HepG2 (cell line): Measurements from ENCODE around the gene PUS1. TPM values are rescaled to one million over a fixed set of nuclear protein-coding genes. Genes with fewer than 3 reads are reported as not detected.
"Not testable (repeated sequence)": the region's sequence is repeated elsewhere in the genome, so short reads cannot be mapped to it uniquely, and the experiment has no call there.

ENCODE experiments used
- ATAC-seq: fragments of 200-7000 bp; cut with Tn5 transposase; 3 replicates; pipeline ENCODE4 v1.9.1; 2020; ENCODE audit warnings: mild to moderate bottlenecking, moderate library complexity
- BruUV-seq: library from RNA; stranded (reverse); fragments of 400-500 nt; replicated peaks from 2 replicates; lab custom pipeline; 2021; lab: Mats Ljungman, UMichigan
- CTCF ChIA-PET: fragments of 300-600 bp; formaldehyde crosslinking; extraction: SDS; loops from one replicate; lab custom pipeline; 2021; ENCODE audit warnings: low total read pairs, inconsistent platforms, low intra/inter-chr PET ratio; lab: Yijun Ruan, JAX
- POLR2A ChIA-PET: fragments of 350-600 bp; sonication (Branson Sonifier 250); formaldehyde crosslinking; loops from one replicate; lab custom pipeline; 2020; ENCODE audit warnings: antibody characterized with exemption, inconsistent platforms; lab: Yijun Ruan, JAX
- DNase-seq: peaks from one replicate; pipeline ENCODE4 v3.0.0-alpha.2; 2015; ENCODE audit warnings: low spot score
- FAIRE-seq: peaks from 3 replicates; lab custom pipeline; 2011; peaks lifted over from hg19 to GRCh38; lab: Jason Lieb, UNC
- H2AFZ ChIP-seq: one replicate; pipeline ENCODE4 v1.6.1; 2011; ENCODE audit warnings: low read length, inconsistent platforms
- H3K27ac ChIP-seq: fragments of 300-600 bp; 3 replicates; pipeline ENCODE4 v1.8.0; 2011; ENCODE audit warnings: mixed run types, mild to moderate bottlenecking, mixed read lengths, low read length, inconsistent platforms; ENCODE audit not compliant: insufficient read depth; ENCODE audit errors: extremely low read length
- H3K27me3 ChIP-seq, 2 experiments: fragments of 200-600 bp in 1 of 2; 2 replicates in 1 of 2; 3 replicates in 1 of 2; pipeline versions ENCODE4 v1.6.0 to v1.8.0; 2011; ENCODE audit warnings: low read length in 2 of 2, mild to moderate bottlenecking in 2 of 2, moderate library complexity in 2 of 2, inconsistent platforms in 1 of 2; ENCODE audit not compliant: insufficient read depth in 2 of 2, control insufficient read depth in 1 of 2
- H3K36me3 ChIP-seq, 2 experiments: fragments of 200-600 bp in 1 of 2; replicated peaks in 1 of 2; 2 replicates in 1 of 2; 3 replicates in 1 of 2; pipeline versions ENCODE4 v1.5.1 to v1.8.0; 2011; ENCODE audit warnings: low read length in 2 of 2, inconsistent platforms in 1 of 2; ENCODE audit not compliant: insufficient read depth in 2 of 2, control insufficient read depth in 1 of 2
- H3K4me1 ChIP-seq: 2 replicates; pipeline ENCODE4 v1.5.1; 2012; ENCODE audit warnings: low read length, inconsistent platforms; ENCODE audit not compliant: insufficient read depth
- H3K4me2 ChIP-seq: 2 replicates; pipeline ENCODE4 v1.6.0; 2011; ENCODE audit warnings: low read depth, low read length, inconsistent platforms
- H3K4me3 ChIP-seq, 3 experiments: fragments of 200-600 bp in 1 of 3; sonication (generic), shearing (Covaris generic) in 1 of 3; replicated peaks in 1 of 3; 2 replicates each; pipeline ENCODE4 v1.5.1; 2011 to 2016; ENCODE audit warnings: low read length in 3 of 3, inconsistent platforms in 2 of 3, low read depth in 2 of 3, mild to moderate bottlenecking in 2 of 3, control low read depth in 1 of 3, mixed read lengths in 1 of 3; ENCODE audit not compliant: insufficient read depth in 1 of 3
- H3K79me2 ChIP-seq: one replicate; pipeline ENCODE4 v1.6.1; 2011; ENCODE audit warnings: low read length, inconsistent platforms; ENCODE audit not compliant: insufficient read depth
- H3K9ac ChIP-seq: 2 replicates; pipeline ENCODE4 v1.6.0; 2011; ENCODE audit warnings: mild to moderate bottlenecking, low read depth, low read length, inconsistent platforms; ENCODE audit not compliant: insufficient read depth
- H3K9me3 ChIP-seq: 2 replicates; pipeline ENCODE4 v1.5.1; 2012; ENCODE audit warnings: mild to moderate bottlenecking, low read length
- H4K20me1 ChIP-seq: 2 replicates; pipeline ENCODE4 v1.6.0; 2011; ENCODE audit warnings: inconsistent platforms, mild to moderate bottlenecking, low read length, moderate library complexity; ENCODE audit not compliant: insufficient read depth
- AGO2 ChIP-seq: fragments of 200-400 bp; formaldehyde crosslinking; optimal IDR thresholded peaks from 2 replicates; pipeline ENCODE3; 2017; ENCODE audit warnings: mild to moderate bottlenecking, low read depth, low read length, moderate library complexity
- PRPF4 ChIP-seq: fragments of 200-400 bp; formaldehyde crosslinking; IDR thresholded peaks from 2 replicates; pipeline ENCODE4 v1.6.1; 2016; ENCODE audit warnings: low read length, low read depth; ENCODE audit not compliant: poor library complexity, severe bottlenecking
- SMARCE1 ChIP-seq: fragments of 450-650 bp; IDR thresholded peaks from 2 replicates; pipeline ENCODE4 v1.6.1; 2017; ENCODE audit warnings: borderline replicate concordance
- ZFP36 ChIP-seq: fragments of 150-350 bp; IDR thresholded peaks from 2 replicates; pipeline ENCODE4 v1.6.1; 2018; ENCODE audit warnings: borderline replicate concordance, low read length, low read depth; ENCODE audit not compliant: partially characterized antibody
- ZNF124 ChIP-seq: sonication (generic); formaldehyde crosslinking; IDR thresholded peaks from 2 replicates; pipeline ENCODE4 v1.4.0; 2020; ENCODE audit warnings: missing genetic modification reagents
- ZNF484 ChIP-seq: sonication (generic); formaldehyde crosslinking; IDR thresholded peaks from 2 replicates; pipeline ENCODE4 v1.5.1; 2020; ENCODE audit warnings: mild to moderate bottlenecking, low read depth, missing genetic modification reagents, borderline replicate concordance
- ZNF674 ChIP-seq: sonication (generic); formaldehyde crosslinking; IDR thresholded peaks from 2 replicates; pipeline ENCODE4 v1.5.0; 2020; ENCODE audit warnings: low read depth, mild to moderate bottlenecking, missing genetic modification reagents
- WGBS: methylation state at CpG from one replicate; pipeline ENCODE4 v1.1.6; 2017; ENCODE audit warnings: low lambda C conversion rate; 5-methylcytosine and 5-hydroxymethylcytosine counted together
- in situ Hi-C: cut with HindIII; loops from 2 replicates; pipeline ENCODE4 v1.10.0; 2017; ENCODE audit warnings: low pct_unique_long_range_greater_than_20kb; ENCODE audit not compliant: extremely low pct_ligation_motif_present
- intact Hi-C: fragments of 100-400 bp; cut with micrococcal nuclease; formaldehyde crosslinking; loops from one replicate; pipeline ENCODE4 v1.10.0; 2022; ENCODE audit not compliant: unreplicated experiment
- polyA plus RNA-seq, 8 experiments: library from polyadenylated mRNA; depleted of rRNA in 3 of 8; stranded (reverse) in 7 of 8; unstranded in 1 of 8; fragments of >200 nt; fragmentation: Illumina TruSeq in 4 of 8; extraction: Trizol in 4 of 8; gene quantifications; 2 replicates each; pipeline versions ENCODE4 v1.2.1 to v1.2.3, GENCODE V29; 2011 to 2016; ENCODE audit warnings: low read depth in 4 of 8, missing spikeins in 1 of 8, mixed read lengths in 1 of 8; ENCODE audit not compliant: insufficient read depth in 1 of 8
- total RNA-seq, 5 experiments: library from RNA; depleted of rRNA; stranded (reverse); fragments of >200 nt; fragmentation: Illumina TruSeq; extraction: Trizol; gene quantifications; 2 replicates each; pipeline ENCODE4 v1.2.3, GENCODE V29; 2016; ENCODE audit warnings: low read depth in 1 of 5
- TF ChIP-seq, protein P1 (sequence below): conservative IDR thresholded peaks from 2 replicates; pipeline ENCODE4 v1.6.1; 2018; ENCODE audit warnings: missing genetic modification reagents

The PUS1 gene
- total and polyA plus RNA-seq, 2 of the 13 experiments (the other 11 are each of a cell fraction or from before 2014, with no cell fraction given), result 19.2 to 24.7 TPM

DNA sequence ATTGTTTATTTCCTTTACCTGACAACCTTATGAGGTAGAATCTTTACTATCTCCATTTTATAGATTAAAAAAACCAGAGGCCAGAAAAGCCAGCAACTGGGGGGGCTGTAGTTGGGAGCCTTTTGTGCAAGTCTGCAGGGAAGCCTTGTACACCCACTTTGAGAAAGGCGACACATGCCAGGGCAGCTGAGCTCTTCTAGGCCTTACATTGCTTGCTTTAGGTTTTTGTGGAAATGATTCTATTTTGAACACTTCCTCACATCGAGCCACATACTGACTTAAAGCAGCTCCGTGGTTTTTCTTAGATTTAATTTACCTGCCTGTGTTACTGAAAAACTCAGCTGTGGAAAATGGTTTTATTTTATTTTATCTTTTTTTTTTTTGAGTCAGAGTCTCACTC is 55.3 kb downstream of the PUS1 start:
- H3K4me1 ChIP-seq, result no peaks in the 10 kb centered on the region
- WGBS, result 99% methylated on average over 3 of the region's 3 CpGs
- peaks cover 40 to 82% of the 10 kb centered on the region in 2 experiments for H3K36me3 ChIP-seq
- no TSS peak for BruUV-seq
- no peak for DNase-seq
- no peak for FAIRE-seq
- no peaks in the 10 kb centered on the region for H3K27me3 ChIP-seq
- H3K4me3 ChIP-seq, result no peak overlapping the region
- H4K20me1 ChIP-seq, result no peaks in the 10 kb centered on the region
- H3K9me3 ChIP-seq, result no peaks in the 10 kb centered on the region
- no peak for TF ChIP-seq SMARCE1
- TF ChIP-seq PRPF4, result no peak
- no peak for TF ChIP-seq ZFP36
- TF ChIP-seq AGO2, result no peak
- TF ChIP-seq ZNF124 (CRISPR knock-in tag), result no peak
- TF ChIP-seq, protein P1, sequence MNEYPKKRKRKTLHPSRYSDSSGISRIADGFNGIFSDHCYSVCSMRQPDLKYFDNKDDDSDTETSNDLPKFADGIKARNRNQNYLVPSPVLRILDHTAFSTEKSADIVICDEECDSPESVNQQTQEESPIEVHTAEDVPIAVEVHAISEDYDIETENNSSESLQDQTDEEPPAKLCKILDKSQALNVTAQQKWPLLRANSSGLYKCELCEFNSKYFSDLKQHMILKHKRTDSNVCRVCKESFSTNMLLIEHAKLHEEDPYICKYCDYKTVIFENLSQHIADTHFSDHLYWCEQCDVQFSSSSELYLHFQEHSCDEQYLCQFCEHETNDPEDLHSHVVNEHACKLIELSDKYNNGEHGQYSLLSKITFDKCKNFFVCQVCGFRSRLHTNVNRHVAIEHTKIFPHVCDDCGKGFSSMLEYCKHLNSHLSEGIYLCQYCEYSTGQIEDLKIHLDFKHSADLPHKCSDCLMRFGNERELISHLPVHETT (CRISPR knock-in tag), result no peak
- TF ChIP-seq ZNF674 (CRISPR knock-in tag), result no peak
- TF ChIP-seq ZNF484 (CRISPR knock-in tag), result no peak
- H2AFZ ChIP-seq, result no peak overlapping the region
- no peak overlapping the region for H3K9ac ChIP-seq
- ChIA-PET CTCF (no interaction called here), POLR2A (no interaction called here)
- no peak overlapping the region for H3K4me2 ChIP-seq
- no peak overlapping the region for H3K27ac ChIP-seq
- in situ Hi-C loops, result no loop called here
- intact Hi-C loops, result no loop called here
- H3K79me2 ChIP-seq, result no peaks in the 10 kb centered on the region
- ATAC-seq, result no peak

GRCh38 chr12:131985510-131985875 is 56.4 kb downstream of the PUS1 start:
- H3K4me3 ChIP-seq, H3K79me2 ChIP-seq, ATAC-seq, H3K27ac ChIP-seq, H3K4me2 ChIP-seq, FAIRE-seq, DNase-seq, H3K27me3 ChIP-seq, H2AFZ ChIP-seq, CTCF ChIA-PET, H3K9me3 ChIP-seq, POLR2A ChIA-PET, H4K20me1 ChIP-seq, intact Hi-C loops, in situ Hi-C loops, BruUV-seq, H3K9ac ChIP-seq, H3K4me1 ChIP-seq: not testable (repeated sequence)
- WGBS, result 98% methylated on average over 11 of the region's 11 CpGs
- H3K36me3 ChIP-seq, result peaks cover 41 to 81% of the 10 kb centered on the region in 2 experiments
